Suppressor macrophage treated with lipopolysaccharide for 4 hours (primary cell): ENCODE data around the gene CYGB.
A peak's percentile ranks its signal among the peaks of the same experiment; 100 is the strongest.
"Not testable (repeated sequence)": the region's sequence is repeated elsewhere in the genome, so short reads cannot be mapped to it uniquely, and the experiment has no call there.

Experiments used
- DNase-seq: peaks from one replicate; pipeline ENCODE4 v3.0.0-alpha.2; 2020

The CYGB gene

DNA sequence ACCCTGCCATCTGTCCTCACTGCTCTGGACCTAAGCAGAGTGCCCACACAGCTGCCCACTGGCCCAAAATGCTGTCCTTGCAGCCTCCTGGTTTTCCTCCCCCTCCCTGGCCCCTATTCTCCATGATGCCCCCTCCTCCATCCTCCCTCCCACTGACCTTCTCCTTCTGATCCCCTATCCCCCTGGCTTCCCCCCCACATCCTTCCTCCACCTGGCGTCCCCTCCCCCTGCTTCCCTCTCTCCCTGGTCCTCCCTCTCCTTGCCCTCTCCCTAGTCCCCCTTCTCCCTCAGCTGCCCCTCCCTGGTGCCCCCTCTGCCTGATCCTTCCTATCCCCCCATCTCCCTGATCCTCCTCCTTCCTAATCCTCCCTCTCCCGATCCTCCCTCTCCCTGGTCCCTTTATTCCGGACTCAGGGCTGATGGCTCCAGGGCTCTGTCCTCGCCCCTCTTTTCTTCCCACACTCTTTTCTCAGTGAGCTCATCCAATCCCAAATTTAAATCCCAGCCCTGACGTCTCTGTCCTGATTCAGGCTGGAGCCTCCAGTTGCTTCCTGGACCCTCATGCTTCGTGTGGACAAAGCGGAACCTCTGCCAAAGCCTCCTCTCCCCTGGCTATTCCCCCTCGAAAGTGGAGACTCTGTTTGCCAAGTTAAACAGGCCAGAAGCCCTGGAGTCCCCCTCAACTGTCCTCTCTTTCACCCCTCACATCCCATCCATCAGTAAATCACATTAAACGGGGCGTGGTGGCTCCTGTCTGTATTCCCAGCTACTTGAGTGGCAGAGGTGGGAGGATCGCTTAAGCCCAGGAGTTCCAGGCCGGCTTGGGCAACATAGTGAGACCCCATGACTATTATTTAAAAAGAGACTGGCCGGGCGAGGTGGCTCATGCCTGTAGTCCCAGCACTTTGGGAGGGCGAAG is 18.2 kb downstream of the CYGB start:
- no peak for DNase-seq

DNA sequence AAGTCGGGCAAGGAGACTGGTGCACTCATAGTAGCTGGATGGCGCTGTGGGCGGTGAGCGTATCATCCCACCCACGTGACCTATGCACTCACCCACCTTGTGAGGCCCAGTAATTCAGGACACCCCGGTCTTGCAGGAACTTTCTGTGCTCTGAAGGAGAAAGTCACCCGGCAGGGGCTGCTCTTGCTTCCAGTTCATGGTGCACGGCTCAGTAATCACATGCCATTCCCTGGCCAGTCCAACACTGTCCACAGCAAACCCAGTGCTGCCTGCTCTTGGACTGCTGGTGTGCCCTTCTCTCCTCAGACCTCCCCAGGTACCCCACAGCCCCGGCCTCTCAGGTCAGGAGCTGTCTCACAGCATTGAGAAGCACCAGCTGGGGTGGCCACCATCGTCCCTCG is 19.9 kb downstream of the CYGB start:
- DNase-seq, result peak; percentile 90

DNA sequence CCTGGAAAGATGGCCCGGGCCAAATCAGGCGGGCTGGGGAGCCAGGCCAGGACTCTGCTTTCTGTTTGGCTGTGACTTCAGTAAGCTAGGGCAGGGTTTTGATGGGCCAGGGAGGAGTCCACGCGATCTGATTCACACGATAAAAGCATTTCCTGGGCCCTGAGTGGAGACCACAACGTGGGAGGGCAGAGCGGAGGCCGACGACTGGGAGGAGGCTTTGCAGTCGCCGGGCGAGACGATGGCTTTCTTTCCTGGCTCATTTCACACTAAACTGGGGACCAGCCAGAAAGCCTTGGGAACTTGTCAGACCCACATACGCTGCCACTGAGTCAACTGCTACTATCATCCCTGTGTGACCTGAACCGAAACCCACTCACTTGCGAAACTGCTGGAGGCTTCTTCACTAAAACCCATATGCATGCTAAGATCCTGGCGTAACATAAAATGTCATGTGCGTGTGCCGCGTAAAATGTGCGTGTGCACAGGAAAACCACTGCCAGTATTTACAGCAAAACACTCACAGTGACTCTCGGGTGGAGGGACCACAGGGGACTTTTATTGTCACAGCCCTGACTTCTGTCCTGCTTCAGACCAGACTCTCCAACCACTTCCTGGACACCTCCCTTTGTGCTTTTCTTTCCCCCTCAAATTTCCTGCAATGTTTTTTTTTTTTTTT is 22.1 kb downstream of the CYGB start:
- DNase-seq, result peak; percentile 99

DNA sequence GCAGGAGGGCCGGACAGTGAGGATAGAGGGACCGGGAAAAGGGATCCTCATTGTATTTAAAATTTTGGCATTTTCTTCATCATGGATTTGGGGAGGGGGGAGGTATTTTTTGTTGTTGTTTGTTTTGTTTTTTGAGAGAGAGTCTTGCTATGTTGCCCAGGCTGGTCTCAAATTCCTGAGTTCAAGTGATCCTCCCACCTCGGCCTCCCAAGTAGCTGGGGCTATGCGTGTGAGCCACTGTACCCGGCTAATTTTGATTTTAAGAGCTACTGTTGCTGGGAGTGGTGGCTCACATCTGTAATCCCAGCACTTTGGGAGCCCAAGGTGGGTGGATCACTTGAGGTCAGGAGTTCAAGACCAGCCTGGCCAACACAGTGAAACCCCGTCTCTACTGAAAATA is 23.2 kb downstream of the CYGB start:
- not testable (repeated sequence) for DNase-seq

DNA sequence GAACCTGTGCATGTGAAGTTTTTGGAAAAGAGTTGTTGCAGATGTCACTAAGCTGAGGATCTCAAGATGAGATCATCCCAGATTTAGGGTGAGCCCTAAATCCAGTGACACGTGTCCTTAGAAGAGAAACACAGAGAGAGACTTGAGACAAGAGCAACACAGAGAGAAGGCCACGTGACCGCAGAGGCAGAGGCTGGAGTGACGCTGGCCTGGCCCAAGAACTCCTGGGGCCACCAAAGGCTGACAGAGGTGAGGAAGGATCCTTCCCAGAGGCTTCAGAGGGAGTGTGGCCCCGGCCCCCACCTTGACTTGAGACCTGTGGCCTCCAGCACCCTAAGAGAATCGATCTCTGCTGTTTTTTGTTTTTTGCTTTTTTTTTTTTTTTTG is 24.2 kb downstream of the CYGB start:
- DNase-seq, result no peak

DNA sequence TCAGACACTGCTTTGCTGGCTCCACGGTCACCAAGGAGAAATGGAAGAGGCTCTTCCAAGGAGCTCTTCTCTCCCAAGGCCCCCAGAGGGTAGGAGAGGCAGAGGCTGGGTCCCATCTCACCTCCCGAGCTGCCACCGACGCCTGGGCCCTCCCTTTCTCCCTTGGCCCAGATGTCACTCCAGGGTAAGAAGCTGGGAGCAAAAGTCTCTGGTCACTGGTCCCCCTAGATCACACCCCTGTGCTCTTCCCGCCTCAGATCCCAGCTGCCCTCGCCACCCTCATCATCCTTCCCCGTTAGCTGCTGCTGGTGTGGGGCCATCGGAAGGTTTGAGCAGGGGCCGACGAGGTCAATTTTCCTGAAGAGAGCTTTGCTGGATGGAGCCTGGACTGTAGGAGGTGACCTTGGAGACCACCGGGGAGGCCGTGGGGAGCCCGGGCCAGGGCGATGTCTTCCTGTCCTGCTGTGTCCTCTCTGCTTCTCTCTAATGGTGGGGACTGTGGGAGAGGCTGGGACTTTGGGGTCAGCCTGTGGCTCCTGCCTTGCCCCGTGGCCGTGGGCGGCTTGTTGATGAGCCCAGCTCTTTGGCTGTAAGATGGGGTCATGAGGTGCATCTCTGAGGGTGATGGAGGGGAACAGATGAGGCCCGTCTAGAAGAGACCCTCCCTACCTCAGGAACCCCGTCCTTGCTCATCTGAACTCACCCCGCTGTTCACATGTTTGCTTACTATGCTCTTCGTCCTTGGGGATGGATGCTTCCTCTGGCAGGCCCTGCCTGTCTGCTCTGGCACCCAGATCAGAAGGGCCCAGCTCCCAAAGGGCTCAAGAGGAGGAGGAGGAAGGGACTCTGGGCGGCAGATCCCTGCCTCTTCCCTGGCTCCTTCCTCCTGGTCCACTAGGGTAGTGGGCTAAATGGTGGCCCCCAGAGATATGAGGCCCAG is 24.9 kb downstream of the CYGB start:
- no peak for DNase-seq

DNA sequence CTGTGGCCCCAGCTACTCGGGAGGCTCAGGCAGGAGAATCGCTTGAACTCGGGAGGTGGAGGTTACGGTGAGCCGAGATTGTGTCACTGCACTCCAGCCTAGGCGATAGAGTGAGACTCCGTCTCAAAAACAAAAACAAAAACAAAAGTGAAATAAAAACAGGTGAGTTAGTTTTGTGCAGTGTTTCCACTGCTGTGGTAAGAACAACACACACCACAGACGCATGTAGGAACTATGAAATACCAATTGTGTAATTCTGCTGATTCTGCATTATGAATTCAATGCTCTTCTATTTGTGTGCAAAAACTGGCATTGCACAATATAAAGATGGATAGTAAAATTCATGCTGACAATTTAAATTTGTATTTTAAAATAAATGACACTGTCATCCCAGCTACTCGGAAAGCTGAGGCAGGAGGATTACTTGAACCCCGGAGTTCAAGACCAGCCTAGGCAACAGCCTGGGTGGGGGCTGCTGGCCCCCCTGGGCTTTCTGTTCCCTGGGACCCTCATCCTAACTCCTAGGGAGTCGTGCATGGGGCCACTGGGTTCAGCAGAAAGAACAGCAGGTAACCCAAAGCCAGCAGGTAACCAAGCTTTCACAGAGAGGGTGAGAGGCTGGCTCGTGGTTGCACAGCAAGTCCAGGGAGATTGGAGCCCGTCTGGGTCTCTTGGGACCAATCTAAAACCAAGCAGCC is 25.7 kb downstream of the CYGB start:
- peak; percentile 82 for DNase-seq

DNA sequence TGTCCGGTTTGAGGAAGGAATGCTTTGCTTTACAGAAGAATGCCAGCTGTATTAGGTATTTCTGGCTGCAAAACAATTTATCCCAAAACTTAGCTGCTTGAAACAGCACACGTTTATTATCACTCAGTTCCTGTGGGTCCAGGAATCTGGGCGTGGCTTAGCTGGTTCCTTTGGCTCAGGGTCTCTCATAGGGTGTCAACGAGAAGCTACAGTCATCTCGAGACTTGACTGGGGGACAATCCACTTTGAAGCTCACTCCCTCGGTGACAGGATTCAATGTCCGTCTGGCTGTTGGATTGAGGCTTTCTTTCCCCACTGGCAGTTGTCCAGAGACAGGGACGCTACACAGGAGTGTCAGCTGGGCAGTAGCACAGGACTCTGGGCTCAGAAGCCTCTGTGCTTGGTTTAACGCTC is 26.7 kb downstream of the CYGB start:
- DNase-seq, result no peak

DNA sequence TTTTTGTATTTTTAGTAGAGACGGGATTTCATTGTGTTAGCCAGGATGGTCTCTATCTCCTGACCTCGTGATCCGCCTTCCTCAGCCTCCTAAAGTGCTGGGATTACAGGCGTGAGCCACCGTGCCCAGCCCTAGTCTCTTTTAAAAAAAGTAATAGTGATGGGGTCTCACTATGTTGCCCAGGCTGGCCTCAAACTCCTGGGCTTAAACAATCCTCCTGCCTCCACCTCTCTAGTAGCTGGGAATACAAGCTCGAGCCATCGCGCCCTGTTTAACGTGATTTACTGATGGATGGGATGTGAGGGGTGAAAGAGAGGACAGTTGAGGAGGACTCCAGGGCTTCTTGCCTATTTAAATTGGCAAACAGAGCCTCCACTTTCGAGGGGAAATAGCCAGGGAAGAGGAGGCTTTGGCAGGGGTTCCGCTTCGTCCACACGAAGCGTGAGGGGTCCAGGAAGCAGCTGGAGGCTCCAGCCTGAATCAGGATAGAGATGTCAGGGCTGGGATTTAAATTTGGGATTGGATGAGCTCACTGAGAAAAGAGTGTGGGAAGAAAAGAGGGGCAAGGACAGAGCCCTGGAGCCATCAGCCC is 28.9 kb downstream of the CYGB start:
- not testable (repeated sequence) for DNase-seq

DNA sequence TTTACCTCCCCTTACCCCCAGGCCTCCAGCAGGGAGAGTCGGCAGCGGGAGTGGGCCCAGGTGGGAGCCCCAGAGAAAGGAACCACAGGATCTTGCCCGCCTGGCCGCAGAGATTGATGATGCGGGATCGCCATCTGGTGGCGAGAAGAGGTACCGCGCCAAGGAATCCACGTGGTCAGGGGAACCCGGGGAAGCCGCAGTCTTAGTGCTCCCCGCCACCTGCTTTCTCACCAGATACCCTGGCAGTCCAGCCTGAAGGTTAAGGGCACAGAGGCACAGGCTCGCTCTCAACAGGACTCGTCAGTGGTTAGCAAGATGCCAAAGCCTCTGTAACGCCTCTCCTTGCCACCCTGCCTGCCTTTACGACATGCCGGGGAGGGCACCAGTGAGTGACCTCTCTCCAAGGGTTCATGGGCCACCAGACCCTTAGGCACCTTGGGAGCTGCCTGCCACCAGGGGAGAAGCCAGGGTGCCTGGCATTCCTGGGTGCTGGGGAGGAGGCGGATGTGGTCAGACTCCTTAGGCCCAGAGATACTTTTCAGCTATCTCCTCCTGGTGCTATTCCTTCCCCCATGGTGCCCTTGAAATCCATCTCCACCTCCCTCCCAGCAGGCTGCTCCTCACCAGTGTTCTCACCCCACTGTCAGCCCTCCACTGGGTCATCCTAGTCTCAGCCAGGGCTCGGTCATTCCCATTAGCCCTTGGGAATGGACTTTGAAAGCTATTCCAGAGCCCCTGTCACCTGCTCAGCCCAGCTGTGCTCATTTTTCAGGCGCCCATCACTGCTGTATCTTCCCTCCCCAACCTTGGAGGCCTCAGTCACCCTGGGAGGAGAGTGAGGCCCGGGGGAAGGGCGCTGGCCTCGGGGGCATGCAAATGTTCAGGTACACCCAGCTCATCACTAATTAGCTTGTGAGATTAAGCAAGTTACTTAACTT is 30.8 kb downstream of the CYGB start:
- DNase-seq, result peak; percentile 82

DNA sequence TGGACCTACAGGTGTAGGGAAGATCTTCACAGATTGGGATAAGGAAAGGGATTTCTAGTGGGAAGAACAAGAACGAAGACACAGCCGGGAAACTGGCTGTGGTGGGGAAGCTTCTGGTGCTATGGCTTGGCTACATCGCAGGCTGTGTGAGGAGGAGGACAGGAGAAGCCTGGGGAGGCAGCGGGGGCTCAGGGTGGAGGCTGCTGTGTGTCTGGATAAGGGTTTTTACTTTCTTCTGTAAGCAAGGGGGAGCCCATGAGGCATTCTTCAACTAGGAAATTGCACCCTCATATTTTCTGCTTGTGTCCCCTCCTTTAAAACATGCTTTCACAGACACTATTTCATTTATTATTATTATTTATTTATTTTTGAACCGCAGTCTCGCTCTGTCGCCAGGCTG is 33.4 kb downstream of the CYGB start:
- DNase-seq, result no peak

DNA sequence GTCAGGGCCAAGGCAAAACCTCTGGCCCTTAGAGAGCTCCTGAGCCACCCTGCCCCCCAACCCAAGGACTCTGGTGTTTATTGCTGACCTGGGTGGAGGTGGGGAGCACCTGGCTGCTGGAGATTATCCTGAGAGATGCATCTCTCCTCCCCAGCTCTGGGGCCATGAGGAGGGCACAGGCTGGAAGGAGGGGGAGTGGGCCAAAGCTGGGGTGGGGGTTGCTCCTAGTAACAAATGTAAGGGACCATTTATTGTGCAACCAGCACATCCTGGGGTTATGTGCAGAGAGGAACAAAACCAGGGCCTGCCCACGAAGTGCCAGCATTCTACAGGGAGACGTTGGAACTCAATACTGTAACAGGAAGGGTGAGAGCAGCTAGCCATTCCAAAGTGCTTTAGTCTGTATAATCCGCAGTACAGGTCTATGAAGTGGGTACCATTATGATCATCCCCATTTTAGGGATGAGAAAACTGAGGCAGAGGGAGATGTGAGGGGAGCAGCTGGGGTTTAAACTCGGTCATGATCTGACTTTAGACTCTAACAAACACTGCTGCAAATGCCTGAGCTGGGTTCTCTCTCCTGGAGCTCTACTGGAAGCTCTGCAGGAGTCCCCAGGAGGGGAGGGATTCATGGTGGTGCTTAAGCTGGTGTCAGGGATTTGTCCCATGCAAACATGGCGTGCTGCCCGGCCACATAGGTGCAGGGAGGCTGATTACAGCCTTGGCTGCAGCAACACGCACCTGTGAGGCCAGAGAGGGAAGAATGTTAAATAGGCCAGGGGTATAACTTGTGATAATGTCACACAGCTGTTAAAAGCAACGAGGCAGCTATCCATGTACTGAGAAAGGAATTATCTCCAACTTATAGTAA is 34.9 kb downstream of the CYGB start:
- no peak for DNase-seq

DNA sequence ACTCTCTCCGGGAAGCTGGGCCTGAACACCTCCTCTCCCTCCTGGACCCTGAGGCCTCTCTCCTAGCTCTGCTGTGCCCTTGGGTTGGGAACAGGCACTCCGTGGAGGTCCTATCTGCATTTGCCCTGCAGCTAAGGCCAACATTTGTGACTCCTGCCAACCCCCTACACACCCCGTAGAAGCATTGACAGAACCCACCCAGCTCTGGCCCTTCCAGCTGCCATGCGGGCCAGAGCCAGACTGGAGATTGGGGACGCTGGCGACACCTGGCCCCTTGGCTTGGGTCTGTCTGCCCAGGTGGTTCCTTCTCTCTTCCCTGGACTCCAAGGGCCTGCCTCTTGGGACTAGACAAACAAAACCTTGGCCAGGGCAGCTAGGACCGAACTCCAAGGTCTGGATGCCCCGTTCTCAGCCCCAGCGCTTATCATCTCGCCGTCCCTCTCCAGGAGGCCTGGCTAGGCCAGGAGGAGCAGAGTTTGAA is 35.6 kb downstream of the CYGB start:
- DNase-seq, result no peak

DNA sequence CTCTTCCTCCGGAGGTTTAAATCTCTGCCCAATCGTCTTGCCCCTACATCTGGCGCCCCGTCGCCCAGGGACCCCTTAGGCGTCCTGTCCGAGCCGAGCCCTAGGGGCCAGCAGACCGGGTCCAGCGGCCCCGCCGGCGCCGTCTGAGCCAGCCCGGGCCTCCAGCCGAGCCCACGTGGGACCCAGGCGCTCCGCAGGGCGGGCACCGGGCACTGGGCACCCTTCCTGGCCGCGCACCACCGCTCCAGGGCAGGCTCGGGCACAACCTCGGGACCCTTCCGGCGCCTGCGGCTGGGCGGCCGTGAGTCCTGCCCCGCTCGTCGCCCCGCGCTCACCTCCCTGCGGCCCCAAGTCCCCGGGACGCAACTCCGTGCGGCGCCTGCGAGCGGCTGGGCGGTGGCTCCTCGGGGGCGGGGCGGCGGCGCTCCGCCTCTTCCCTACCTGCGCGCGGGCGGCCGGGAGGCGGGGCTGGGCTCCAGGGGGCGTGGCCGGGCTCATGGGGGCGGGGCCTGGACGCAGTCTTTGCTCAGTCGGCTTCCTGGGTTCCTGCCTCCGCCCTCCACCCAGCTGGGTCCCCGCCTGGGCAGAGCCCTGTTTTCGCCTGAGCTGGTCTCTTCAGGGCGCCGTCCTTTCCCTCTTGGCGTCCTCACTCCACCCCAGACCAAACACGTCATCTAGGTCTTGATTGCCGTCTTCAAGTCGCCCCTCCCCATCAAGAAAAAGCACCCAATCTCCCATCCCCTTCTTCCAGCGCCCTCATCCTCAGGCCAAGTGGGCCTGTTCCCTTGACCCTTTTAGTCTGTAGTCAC is 36.3 kb downstream of the CYGB start, which contains the start of gene RHBDF2:
TSS of gene RHBDF2 (minus strand) at position 406 of the 809 bp plus-strand sequence. CDS start 19,899 bp downstream, outside the sequence.
- DNase-seq, result peak; percentile 97

DNA sequence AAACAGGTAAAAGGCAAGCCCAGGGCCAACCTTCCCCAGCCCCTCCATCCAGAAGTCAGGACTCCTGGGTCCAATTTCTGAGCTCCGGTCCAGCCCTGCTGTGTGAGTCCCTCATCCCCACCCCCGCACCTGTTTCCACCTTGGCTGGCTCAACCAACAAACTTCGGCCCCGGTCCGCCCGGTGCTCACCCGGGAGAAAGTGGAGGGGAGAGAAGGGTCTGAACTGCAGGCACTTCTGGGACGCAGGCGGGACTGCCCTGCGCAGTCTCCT is 36.8 kb downstream of the CYGB start:
- DNase-seq, result no peak

DNA sequence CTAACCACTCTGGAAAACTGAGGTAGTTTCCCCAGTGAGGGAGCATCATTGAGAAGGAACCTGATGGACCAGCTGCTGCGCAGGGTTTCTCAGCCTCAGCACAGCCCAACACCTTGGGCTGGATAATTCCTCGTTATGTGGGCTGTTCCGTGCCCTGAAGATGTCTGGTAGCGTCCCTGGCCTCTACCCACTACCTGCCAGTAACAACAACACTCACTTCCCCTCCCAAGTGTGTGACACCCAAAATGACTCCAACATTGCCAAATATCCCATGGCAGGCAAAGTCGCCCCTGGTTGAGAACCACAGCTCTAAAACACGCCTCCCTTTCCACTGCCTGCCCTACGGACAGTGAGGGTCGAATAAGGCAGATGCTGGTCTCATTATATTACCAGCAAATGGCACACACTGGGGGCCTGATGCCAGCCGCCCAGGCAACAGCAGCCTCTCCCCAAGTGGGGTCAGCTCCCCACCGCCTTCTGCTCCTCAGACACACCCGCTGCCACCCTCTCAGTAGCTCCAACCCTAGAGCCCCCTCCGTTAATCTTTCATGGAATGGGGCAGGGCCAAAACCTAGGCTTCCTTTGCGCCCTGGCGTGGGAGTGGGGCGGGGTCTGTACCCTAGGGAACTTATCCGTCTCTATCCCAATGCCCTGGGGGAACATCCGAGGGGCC is 37.3 kb downstream of the CYGB start:
- peak; percentile 82 for DNase-seq

DNA sequence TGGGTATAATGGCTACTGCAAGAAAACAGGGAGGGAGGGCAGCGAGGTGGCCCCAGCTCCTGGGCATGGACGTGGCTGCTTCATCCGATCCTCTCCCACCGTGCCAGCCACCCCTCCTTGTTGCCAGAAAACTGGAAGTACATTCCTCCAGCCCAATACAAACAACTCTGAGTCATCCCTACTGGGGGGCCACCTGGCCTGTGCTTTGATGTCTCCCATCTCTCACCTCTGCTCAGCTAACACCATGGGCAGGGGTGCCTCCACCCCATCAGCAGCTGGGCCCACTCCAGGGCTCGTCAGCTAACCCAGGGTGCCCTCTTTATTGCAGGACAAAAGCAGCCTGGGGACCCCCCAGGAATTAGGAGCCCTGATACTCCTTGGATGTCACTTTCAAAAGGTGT is 38.2 kb downstream of the CYGB start:
- DNase-seq, result no peak

DNA sequence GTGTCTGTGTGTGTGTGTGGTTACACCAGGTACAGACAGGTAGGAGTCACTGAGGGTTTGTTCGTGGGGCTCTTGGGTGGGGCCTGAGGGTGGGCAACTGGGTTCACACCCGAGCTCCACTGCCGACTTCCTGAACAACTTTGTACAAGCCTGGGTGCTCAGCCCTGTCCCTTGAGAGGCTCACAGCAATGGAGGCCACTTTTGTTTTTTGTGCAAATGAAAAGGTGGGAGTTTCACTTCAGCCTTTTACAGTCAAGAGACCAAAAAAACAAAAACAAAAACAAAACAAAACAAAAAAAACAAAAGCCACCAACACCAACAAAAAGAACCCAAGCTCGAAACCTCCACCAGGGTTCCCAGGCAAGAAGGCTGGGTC is 38.6 kb downstream of the CYGB start:
- DNase-seq, result no peak
